ENCODE results near the gene FLOT1.

The FLOT1 gene

DNA sequence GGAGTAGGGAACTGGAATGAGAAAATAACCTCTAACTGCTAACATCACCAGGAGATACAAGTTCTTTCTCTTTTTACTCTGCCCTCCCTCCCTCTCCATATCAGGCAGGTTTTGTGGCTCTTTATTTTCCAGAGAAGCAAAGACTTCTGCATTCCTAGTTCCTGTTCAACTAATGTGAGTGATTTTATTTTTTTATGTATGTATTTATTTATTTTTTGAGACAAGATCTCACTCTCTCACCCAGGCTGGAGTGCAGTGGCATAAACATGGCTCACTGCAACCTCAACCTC, 7.8 kb upstream of the FLOT1 start:
- DNase-seq = no peak
- Mint-ChIP-seq H3K4me3 (no peak overlapping the region), H3K36me3 (ENCODE audit: low read depth) (no peaks in the 10 kb centered on the region), H3K9me3 (no peaks in the 10 kb centered on the region), H3K27ac (no peak overlapping the region), H3K4me1 (peaks cover 50% of the 10 kb centered on the region), H3K27me3 (ENCODE audit: low read depth, poor library complexity) (peaks cover 6% of the 10 kb centered on the region)
- TF ChIP-seq, protein P1, sequence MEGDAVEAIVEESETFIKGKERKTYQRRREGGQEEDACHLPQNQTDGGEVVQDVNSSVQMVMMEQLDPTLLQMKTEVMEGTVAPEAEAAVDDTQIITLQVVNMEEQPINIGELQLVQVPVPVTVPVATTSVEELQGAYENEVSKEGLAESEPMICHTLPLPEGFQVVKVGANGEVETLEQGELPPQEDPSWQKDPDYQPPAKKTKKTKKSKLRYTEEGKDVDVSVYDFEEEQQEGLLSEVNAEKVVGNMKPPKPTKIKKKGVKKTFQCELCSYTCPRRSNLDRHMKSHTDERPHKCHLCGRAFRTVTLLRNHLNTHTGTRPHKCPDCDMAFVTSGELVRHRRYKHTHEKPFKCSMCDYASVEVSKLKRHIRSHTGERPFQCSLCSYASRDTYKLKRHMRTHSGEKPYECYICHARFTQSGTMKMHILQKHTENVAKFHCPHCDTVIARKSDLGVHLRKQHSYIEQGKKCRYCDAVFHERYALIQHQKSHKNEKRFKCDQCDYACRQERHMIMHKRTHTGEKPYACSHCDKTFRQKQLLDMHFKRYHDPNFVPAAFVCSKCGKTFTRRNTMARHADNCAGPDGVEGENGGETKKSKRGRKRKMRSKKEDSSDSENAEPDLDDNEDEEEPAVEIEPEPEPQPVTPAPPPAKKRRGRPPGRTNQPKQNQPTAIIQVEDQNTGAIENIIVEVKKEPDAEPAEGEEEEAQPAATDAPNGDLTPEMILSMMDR (IDR thresholded peaks at IDR 0.05) = no peak

DNA sequence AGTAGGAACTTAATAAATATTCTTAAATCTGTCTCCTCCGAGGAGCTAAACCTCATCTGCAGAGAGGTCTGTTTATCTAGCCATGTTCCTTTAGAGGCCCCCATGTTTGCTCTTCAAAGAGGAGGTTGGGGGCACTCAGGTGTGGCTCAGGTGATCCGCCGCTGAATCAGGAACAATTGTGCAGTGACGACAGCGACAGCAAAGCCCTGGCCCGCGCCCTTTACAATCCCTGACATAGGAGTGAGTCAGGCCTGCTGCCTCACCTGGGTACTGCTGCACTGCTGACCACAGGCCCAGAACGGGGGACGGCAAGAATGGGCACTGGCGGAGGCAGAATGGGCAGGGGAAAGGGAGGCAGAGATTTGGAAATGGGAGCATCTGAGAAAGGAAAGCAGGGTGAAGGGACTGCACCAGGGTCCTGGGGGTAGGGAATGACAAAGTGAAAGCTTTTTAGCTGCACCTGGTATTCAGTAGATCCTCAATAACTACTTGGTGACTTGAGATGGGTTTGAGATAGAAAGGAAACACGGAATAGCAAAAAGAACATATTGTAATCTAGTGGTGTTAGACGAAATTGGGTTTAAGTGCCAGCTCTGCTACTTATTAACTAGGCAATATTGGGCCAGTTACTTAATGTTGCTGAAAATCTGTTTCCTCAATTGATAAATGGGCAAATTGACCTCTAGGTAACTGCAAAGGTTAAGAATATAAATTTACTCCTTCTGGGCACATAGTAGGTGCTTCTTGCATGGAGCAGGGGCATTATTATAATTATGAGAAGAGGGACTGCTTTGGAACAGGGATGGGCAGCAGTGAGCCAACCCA, 7.3 kb upstream of the FLOT1 start:
- H3K27ac Mint-ChIP-seq = no peak overlapping the region
- no peak overlapping the region for H3K4me3 Mint-ChIP-seq
- H3K4me1 Mint-ChIP-seq = peaks cover 56% of the 10 kb centered on the region

DNA sequence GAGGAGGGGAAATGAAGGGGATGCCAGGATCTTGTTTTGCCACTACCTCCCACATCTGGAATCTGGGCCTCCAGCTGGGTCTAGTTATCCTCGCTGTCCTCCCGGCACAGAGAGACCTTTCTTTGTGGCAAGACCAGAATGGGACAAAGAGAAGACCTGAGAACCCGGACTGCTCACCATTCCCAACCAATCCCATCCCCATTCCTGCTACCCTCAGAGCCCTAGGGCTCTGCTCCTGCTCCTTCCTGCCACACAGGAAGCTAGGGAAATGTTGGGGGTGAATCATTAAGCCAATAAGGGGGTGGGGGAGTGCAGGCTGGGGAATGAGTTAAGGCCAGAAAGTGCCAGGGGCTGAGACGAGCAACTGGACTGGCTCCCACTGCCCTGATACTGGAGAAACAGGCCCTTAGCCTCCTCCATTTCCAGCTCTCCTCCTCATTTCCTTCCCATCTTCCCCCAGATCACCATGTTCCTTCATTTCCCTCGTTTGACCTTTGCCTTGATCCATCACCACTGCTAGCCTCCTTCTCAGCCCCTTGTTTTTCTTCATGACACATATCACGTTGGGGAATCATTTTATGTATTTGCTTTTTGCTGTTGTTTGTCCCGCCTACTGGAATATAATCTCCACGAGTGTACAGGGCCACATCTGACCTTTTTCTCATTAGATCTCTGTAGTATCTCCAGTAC, 6.5 kb upstream of the FLOT1 start:
- H3K4me1 Mint-ChIP-seq = peaks cover 61% of the 10 kb centered on the region
- H3K4me3 Mint-ChIP-seq = no peak overlapping the region
- peak overlapping the region; percentile 78 for H3K27ac Mint-ChIP-seq
- no peaks in the 10 kb centered on the region for H3K36me3 Mint-ChIP-seq (ENCODE audit: low read depth)
- peaks cover 6% of the 10 kb centered on the region for H3K27me3 Mint-ChIP-seq (ENCODE audit: low read depth, poor library complexity)
- H3K9me3 Mint-ChIP-seq = no peaks in the 10 kb centered on the region
- TF ChIP-seq, protein P1 (IDR thresholded peaks at IDR 0.05) = no peak
- DNase-seq = no peak

More for the DNA sequence above, 7.3 kb upstream of the FLOT1 start:
- Mint-ChIP-seq H3K36me3 (ENCODE audit: low read depth) (no peaks in the 10 kb centered on the region), H3K27me3 (ENCODE audit: low read depth, poor library complexity) (peaks cover 6% of the 10 kb centered on the region), H3K9me3 (no peaks in the 10 kb centered on the region)
- DNase-seq = no peak
- TF ChIP-seq, protein P1 (IDR thresholded peaks at IDR 0.05) = no peak

DNA sequence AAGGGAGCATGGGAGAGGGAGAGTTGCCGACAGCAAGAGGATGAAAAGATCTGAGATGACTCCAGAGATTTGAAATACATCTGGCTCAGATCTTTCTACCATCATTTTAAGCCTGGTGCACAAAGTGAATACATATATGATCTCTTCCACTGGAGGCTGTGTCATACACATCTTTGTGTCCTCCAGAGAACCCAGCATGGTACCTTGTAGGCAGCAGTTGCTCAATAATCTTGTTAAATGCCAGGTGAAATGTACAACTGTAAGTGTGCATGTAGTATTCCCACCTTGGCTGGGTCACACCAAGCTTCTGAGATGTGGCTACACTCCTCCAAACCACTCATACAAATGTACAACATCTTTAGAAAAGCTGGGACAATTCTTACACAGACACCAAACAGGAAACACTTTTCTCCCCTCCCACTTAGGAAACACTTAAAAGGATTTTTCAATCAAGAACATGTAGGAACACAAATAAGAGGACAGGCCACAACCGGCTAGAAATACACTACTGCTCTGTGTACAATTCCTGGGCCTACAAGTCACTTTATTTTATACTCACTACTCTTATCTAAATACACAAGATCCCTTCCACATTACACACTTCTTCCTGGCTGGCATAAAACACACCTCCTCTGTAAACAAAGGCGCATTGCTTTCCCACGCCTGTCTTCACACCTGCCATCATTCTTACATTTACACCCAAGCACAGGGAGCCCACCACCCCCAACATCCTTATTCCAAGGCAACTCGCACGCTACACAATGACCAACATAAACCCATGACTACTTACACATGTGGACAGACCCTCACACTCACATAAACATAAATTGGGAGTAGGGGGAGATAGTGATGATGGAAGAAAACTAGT, 5.6 kb upstream of the FLOT1 start:
- no peak overlapping the region for H3K4me3 Mint-ChIP-seq
- TF ChIP-seq, protein P1 (IDR thresholded peaks at IDR 0.05) = no peak
- H3K27ac Mint-ChIP-seq = no peak overlapping the region
- H3K9me3 Mint-ChIP-seq = no peaks in the 10 kb centered on the region
- peaks cover 66% of the 10 kb centered on the region for H3K4me1 Mint-ChIP-seq
- peaks cover 6% of the 10 kb centered on the region for H3K27me3 Mint-ChIP-seq (ENCODE audit: low read depth, poor library complexity)
- no peaks in the 10 kb centered on the region for H3K36me3 Mint-ChIP-seq (ENCODE audit: low read depth)
- DNase-seq = no peak

DNA sequence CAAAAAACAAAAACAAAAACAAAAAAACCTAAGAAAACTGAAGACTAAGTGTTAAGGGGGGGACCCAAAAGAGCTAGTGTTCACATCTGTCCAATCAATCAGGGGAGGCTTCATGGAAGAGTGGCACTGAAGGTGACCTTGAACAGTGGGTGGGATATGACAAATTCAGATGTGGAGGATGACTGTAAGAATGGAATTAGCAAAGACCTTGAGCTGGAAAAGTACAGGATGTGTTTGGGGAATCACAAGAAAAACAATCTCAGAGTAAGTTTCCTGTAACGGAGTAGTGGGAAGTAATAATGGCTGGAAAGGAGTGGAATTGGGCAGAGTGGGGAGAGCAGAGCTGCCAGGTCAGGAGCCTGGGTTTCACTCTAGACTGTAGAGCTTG, 4.8 kb upstream of the FLOT1 start:
- Mint-ChIP-seq H3K36me3 (ENCODE audit: low read depth) (no peaks in the 10 kb centered on the region), H3K4me1 (peaks cover 59% of the 10 kb centered on the region), H3K27ac (peak overlapping the region; percentile 77), H3K9me3 (no peaks in the 10 kb centered on the region), H3K4me3 (no peak overlapping the region), H3K27me3 (ENCODE audit: low read depth, poor library complexity) (peaks cover 6% of the 10 kb centered on the region)
- DNase-seq = no peak
- TF ChIP-seq, protein P1 (IDR thresholded peaks at IDR 0.05) = no peak

Data from nephron progenitor cell (in vitro differentiated cells).